K562 (cell line): ENCODE measurements around the gene CSPG5. TPM values are rescaled to one million over a fixed set of nuclear protein-coding genes. Genes with fewer than 3 reads are reported as not detected.

Experiments
- ATF2 ChIP-seq: sonication (generic); formaldehyde crosslinking; IDR thresholded peaks from 2 replicates; pipeline ENCODE4 v1.8.1; 2022; ENCODE audit warnings: missing genetic modification reagents
- ATF3 ChIP-seq, 2 experiments: fragments of 450-650 bp in 1 of 2; sonication (generic) in 1 of 2; formaldehyde crosslinking in 1 of 2; IDR thresholded peaks in 1 of 2; conservative IDR thresholded peaks in 1 of 2; 2 replicates each; pipeline versions ENCODE4 v1.6.1 to v1.8.1; 2016 to 2023; ENCODE audit warnings: mild to moderate bottlenecking in 2 of 2, moderate library complexity in 2 of 2, inconsistent platforms in 1 of 2, missing genetic modification reagents in 1 of 2
- CEBPG ChIP-seq, 3 experiments: fragments of 200-800 bp in 1 of 3; sonication (Bioruptor generic) in 1 of 3; sonication (generic) in 1 of 3; formaldehyde crosslinking in 1 of 3; IDR thresholded peaks in 2 of 3; conservative IDR thresholded peaks in 1 of 3; 2 replicates each; pipeline versions ENCODE4 v1.6.1 to v1.8.0; 2016 to 2022; ENCODE audit warnings: missing compliant biosample characterization in 2 of 3, missing genetic modification characterization in 2 of 3, mild to moderate bottlenecking in 1 of 3, missing genetic modification reagents in 1 of 3
- CHD1 ChIP-seq: fragments of 200-600 bp; sonication (generic); IDR thresholded peaks from one replicate; pipeline ENCODE4 v1.6.1; 2012; ENCODE audit warnings: mild to moderate bottlenecking, moderate library complexity, low read length, inconsistent platforms
- CREB3L1 ChIP-seq: fragments of 450-650 bp; IDR thresholded peaks from 2 replicates; pipeline ENCODE4 v1.6.1; 2014; ENCODE audit warnings: low read depth, mild to moderate bottlenecking, moderate library complexity, borderline replicate concordance
- EWSR1 ChIP-seq: fragments of 450-650 bp; IDR thresholded peaks from 2 replicates; pipeline ENCODE4 v1.6.1; 2018; ENCODE audit warnings: borderline replicate concordance, mild to moderate bottlenecking, low read depth, moderate library complexity; ENCODE audit not compliant: partially characterized antibody
- JUND ChIP-seq, 2 experiments: IDR thresholded peaks; 2 replicates in 1 of 2; 3 replicates in 1 of 2; pipeline ENCODE4 v1.6.1; 2011; ENCODE audit warnings: borderline replicate concordance in 2 of 2, low read depth in 2 of 2, low read length in 2 of 2, improper control_type of control experiment in 1 of 2, missing biosample characterization in 1 of 2, missing genetic modification characterization in 1 of 2, missing genetic modification reagents in 1 of 2
- KLF10 ChIP-seq: fragments of 250-450 bp; sonication (Bioruptor Pico); IDR thresholded peaks from 2 replicates; pipeline ENCODE4 v1.6.1; 2021; ENCODE audit warnings: matching md5 sums
- LCOR ChIP-seq: sonication (generic); formaldehyde crosslinking; IDR thresholded peaks from 2 replicates; pipeline ENCODE4 v1.8.0; 2022; ENCODE audit warnings: mild to moderate bottlenecking, missing genetic modification reagents
- MYC ChIP-seq, 2 experiments: fragments of 250-450 bp in 1 of 2; sonication (Bioruptor Pico) in 1 of 2; IDR thresholded peaks; 2 replicates each; pipeline versions ENCODE4 v1.5.1 to v1.6.1; 2012 to 2021; ENCODE audit warnings: low read depth in 2 of 2, borderline replicate concordance in 1 of 2, improper control_type of control experiment in 1 of 2, low read length in 1 of 2, mild to moderate bottlenecking in 1 of 2, moderate library complexity in 1 of 2
- NCOR1 ChIP-seq: fragments of 450-650 bp; IDR thresholded peaks from 2 replicates; pipeline ENCODE4 v1.6.1; 2016; ENCODE audit warnings: mild to moderate bottlenecking, moderate library complexity
- PHF20 ChIP-seq: fragments of 450-650 bp; IDR thresholded peaks from 2 replicates; pipeline ENCODE4 v1.6.1; 2018; ENCODE audit not compliant: partially characterized antibody
- RAD51 ChIP-seq: fragments of 450-650 bp; IDR thresholded peaks from 2 replicates; pipeline ENCODE4 v1.7.1; 2016; ENCODE audit warnings: low read depth, mild to moderate bottlenecking, borderline replicate concordance
- RFX7 ChIP-seq: fragments of 250-450 bp; sonication (Bioruptor Pico); IDR thresholded peaks from 2 replicates; pipeline ENCODE4 v1.5.1; 2021; ENCODE audit warnings: mild to moderate bottlenecking
- TEAD1 ChIP-seq, 2 experiments: fragments of 450-650 bp in 1 of 2; sonication (generic) in 1 of 2; formaldehyde crosslinking; IDR thresholded peaks; 2 replicates each; pipeline versions ENCODE4 v1.4.0 to v1.8.0; 2020 to 2022; ENCODE audit warnings: mild to moderate bottlenecking in 2 of 2, missing genetic modification reagents in 1 of 2
- TRIM28 ChIP-seq: fragments of 450-650 bp; IDR thresholded peaks from 2 replicates; pipeline ENCODE4 v1.6.1; 2017
- USF2 ChIP-seq: sonication (generic); formaldehyde crosslinking; IDR thresholded peaks from 2 replicates; pipeline ENCODE4 v1.5.0; 2020; ENCODE audit warnings: missing genetic modification reagents
- ZFP91 ChIP-seq: sonication (generic); formaldehyde crosslinking; IDR thresholded peaks from 2 replicates; pipeline ENCODE4 v1.8.0; 2022; ENCODE audit warnings: mild to moderate bottlenecking, missing genetic modification reagents
- ZNF354B ChIP-seq: fragments of 250-450 bp; sonication (Bioruptor Pico); IDR thresholded peaks from 2 replicates; pipeline ENCODE4 v1.4.0; 2020
- ZNF699 ChIP-seq: fragments of 250-450 bp; sonication (Bioruptor Pico); IDR thresholded peaks from 2 replicates; pipeline ENCODE4 v1.8.0; 2021; ENCODE audit warnings: mild to moderate bottlenecking, moderate library complexity; ENCODE audit not compliant: insufficient replicate concordance
- polyA plus RNA-seq, 8 experiments: library from polyadenylated mRNA; depleted of rRNA in 4 of 8; stranded (reverse) in 5 of 8; unstranded in 3 of 8; fragments of >200 nt; fragmentation: Nextera tagmentation in 2 of 8; fragmentation: Illumina TruSeq in 1 of 8; extraction: Ambion mirVana in 2 of 8; extraction: Trizol in 1 of 8; gene quantifications; 2 replicates each; pipeline versions ENCODE4 v1.2.1 to v1.2.3, GENCODE V29; 2011 to 2014; ENCODE audit warnings: inconsistent platforms in 1 of 8, missing spikeins in 1 of 8
- total RNA-seq, 7 experiments: library from RNA; depleted of rRNA in 6 of 7; stranded (reverse); fragments of >200 nt in 6 of 7; fragmentation: Illumina TruSeq in 2 of 7; extraction: Trizol in 2 of 7; gene quantifications; 2 replicates each; pipeline versions ENCODE4 v1.2.1 to v1.2.3, GENCODE V29; 2011 to 2021; ENCODE audit warnings: low replicate concordance in 1 of 7

CSPG5 gene
- total and polyA plus RNA-seq, 9 of the 15 experiments (the other 6 are each of a cell fraction or from before 2014, with no cell fraction given) = 0.06 to 3.3 (median 2.4) TPM

- TF ChIP-seq ATF2 (CRISPR knock-in tag) (no peak), MYC (IDR thresholded peaks at IDR 0.05; ENCODE audit: low read depth, low read length) (peak; percentile 32; the same call in 1 of the 2 replicates), MYC (CRISPR knock-in tag; IDR thresholded peaks at IDR 0.05; ENCODE audit: borderline replicate concordance, low read depth) (no peak), TRIM28 (no peak), PHF20 (no peak), CHD1 (no peak), TEAD1 (CRISPR knock-in tag; IDR thresholded peaks at IDR 0.05) (no peak), JUND (IDR thresholded peaks at IDR 0.05; ENCODE audit: borderline replicate concordance, low read depth, low read length) (0 out of 2 replicates have a peak, but pooled peaks have one; percentile 13), JUND (tag; IDR thresholded peaks at IDR 0.05; ENCODE audit: borderline replicate concordance, low read depth, low read length) (no peak), EWSR1 (no peak), ZNF354B (no peak), ZNF699 (no peak), CREB3L1 (no peak), LCOR (CRISPR knock-in tag) (no peak), CEBPG (CRISPR knock-in tag; IDR thresholded peaks at IDR 0.05) (peak; percentile 46; the same call in 1 of the 2 replicates), CEBPG (tag; conservative IDR thresholded peaks at IDR 0.05 in 1 of 2, IDR thresholded peaks at IDR 0.05 in 1 of 2) (peak in 1 of 2 experiments; percentile 63; a peak in 2 of 4 replicates), ZFP91 (CRISPR knock-in tag) (no peak), ATF3 (IDR thresholded peaks at IDR 0.05) (peak; percentile 66), ATF3 (CRISPR knock-in tag; conservative IDR thresholded peaks at IDR 0.05) (no peak), NCOR1 (no peak), RFX7 (CRISPR knock-in tag) (no peak), RAD51 (peak; percentile 61), KLF10 (CRISPR knock-in tag) (no peak), USF2 (CRISPR knock-in tag) (peak; percentile 55)
Measured at GRCh38 chr3:47541583-47542108, 37.0 kb downstream of the CSPG5 start (continued).
